Left renal pelvis (tissue), 4 donors: ENCODE data around the gene MFAP4. TPM values are rescaled to one million over a fixed set of nuclear protein-coding genes. Genes with fewer than 3 reads are reported as not detected.
"Not testable (repeated sequence)": the region's sequence is repeated elsewhere in the genome, so short reads cannot be mapped to it uniquely, and the experiment has no call there.

Experiments
- DNase-seq, 4 donors: peaks; one replicate each; pipeline ENCODE4 v3.0.0-alpha.2; 2013; ENCODE audit warnings: low read depth in 4 of 4, low spot score in 3 of 4
- polyA plus RNA-seq, 4 donors: library from polyadenylated mRNA; unstranded; fragments of 120-200 nt; gene quantifications; one replicate each; pipeline ENCODE4 v1.2.1, GENCODE V29; 2013; ENCODE audit not compliant: insufficient read length in 4 of 4

Gene MFAP4
- polyA plus RNA-seq, 4 donors, result 182 to 872 (median 269) TPM

DNA sequence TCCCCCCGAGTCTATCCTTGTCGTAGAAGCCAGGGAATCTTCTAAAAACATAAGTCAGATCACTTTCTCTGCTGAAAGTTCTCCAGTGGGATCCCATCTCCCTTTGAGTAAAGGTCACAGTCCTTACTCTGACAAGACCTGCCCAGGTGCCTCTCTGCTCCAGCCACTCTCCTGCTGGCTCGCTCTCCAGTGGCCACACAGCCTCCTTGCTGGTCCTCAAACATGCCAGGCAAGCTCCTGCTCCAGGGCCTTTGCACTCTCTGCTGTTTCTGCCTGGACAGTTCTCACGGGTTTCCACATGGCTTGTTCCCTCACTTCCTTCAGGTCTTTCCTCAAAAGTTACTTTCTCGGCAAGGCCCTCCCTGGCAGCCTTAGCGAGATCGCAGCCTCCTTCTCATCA, 27.8 kb downstream of the MFAP4 start:
- DNase-seq, result no peak

DNA sequence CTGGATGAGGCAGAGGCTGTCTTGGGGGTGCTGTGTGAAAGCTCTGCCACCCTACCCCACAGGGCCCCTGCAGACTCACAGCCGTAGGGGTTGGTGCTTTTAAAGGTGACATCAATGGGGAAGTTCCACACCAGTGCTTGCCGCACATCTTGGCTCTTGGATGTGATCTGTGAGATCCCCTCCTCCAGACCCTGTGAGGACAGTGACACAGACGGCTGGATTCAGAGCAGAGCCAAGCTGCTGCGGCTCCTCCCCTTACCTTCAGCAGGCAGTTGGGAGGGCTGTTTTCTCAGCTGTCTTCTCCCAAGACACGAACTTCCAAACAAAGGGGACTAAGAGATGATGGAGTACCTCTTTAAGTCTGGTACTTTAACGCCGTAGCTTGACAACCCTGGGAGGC, 29.2 kb downstream of the MFAP4 start:
- no peak for DNase-seq

DNA sequence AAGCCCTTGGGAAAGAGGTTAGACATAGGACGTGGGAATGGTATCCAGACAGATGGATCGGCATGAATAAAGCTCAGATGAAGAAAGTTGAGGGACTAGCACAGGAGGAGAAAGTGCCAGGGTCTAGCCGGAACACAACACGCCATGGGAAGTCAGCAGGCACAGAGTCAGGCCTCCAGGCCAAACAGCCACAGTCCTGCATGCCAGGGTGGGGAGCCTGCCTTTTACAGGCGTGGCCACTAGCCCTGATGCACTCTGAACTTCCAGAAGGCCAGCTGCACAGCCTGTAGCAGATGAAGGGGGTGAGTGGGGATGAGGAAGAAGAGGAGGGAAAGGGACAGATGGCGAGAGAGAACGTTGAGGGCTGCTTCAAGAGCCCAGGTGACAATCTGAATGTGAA, 29.6 kb downstream of the MFAP4 start:
- DNase-seq, result no peak

DNA sequence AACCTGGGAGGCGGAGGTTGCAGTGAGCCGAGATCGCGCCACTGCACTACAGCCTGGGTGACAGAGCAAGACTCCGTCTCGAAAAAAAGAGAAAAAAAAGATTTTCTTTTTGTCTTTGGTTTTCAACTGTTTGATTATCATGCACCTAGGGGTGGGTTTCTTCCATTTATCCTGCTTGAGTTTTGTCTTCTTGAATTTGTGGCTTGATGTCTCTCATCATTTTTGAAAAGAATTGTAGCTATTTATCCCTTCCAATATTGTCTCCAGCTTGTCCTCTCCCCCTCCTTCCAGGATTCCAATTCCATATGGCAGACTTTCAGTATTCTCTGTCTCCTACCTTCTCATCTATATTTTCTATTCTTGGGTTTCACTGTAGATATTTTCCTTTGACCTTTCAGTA, 32.2 kb downstream of the MFAP4 start:
- no peak for DNase-seq

DNA sequence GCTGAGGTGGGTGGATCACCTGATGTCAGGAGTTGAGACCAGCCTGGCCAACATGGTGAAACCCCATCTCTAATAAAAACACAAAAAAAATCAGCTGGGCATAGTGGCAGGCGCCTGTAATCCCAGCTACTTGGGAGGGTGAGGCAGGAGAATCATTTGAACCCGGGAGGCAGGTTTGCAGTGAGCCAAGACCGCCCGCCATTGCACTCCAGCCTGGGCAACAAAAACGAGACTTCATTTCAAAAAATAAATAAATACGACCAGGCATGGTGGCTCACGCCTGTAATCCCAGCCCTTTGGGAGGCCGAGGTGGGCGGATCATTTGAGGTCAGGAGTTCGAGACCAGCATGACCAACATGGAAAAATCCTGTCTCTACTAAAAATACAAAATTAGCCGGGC, 33.6 kb downstream of the MFAP4 start:
- not testable (repeated sequence) for DNase-seq

DNA sequence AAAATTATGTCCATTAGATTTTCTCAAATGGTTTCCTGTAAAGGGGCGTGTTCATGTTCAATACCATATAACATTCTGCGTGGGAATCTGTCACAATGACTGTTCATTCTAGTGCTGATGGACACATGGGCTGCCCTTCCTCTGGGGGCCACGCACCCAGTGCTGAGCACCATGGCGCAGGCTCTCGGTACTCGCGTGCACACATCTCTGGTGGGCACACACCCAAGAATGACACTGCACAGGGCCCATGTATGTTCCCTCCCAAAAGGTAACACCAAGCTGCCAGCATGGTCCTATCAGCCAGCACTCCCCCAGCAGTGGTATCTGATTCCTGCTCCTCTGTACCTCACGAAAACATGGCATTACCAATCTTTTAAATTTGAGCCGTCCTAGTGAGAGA, 38.2 kb downstream of the MFAP4 start:
- no peak for DNase-seq

- DNase-seq, result no peak
Observed at GRCh38 chr17:19348081-19348650, 38.8 kb downstream of the MFAP4 start.

- DNase-seq, result no peak
Observed at GRCh38 chr17:19347323-19348080, 39.5 kb downstream of the MFAP4 start.

DNA sequence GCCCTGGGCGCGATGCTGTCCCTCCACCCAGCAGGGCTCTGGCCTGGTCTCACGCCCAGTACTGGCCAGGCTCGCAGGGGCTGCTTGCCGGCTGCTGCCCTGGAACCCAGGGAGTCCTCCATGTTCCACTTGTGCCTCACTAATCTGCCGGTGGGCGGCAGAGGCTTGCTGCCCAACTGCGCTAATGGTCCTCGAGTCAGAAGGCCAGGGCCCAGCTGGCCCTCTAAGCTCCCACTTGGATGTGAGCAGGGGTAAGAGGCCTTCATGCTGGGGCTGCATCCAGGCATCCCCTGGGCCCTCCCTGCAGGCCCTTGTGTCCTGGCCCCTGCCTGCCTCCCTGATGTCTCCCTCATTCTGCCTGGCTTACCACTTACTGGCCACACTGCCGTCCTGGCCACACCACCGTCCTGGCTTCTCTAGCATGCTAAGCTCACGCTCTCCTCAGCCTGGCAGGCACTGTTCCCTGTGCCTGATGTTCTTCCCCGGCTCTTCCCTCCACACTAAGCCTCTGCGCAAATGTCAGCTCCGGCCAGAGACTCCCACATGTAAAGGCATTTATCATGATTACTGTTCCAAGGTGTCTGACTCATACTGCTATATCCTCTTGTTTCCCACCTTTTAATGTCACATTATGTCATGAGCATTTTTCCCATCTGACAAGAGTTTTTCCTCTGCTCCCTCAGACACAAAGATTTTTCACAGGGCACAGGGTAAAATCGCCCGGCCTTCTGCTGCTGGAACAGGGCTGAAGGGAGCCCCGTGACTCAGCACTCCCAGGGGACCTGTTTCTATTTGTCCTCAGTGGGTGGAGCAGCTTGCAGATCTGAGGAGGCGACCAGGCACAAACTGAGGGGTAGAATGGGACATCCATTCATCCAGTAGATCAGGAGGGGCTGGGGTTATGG, 40.4 kb downstream of the MFAP4 start:
- DNase-seq, result peak in 1 of 4 donors; percentile 35

GRCh38 chr17:19345486-19346350, 41.3 kb downstream of the MFAP4 start:
- no peak for DNase-seq

GRCh38 chr17:19345067-19345460, 41.9 kb downstream of the MFAP4 start:
- DNase-seq, result no peak

DNA sequence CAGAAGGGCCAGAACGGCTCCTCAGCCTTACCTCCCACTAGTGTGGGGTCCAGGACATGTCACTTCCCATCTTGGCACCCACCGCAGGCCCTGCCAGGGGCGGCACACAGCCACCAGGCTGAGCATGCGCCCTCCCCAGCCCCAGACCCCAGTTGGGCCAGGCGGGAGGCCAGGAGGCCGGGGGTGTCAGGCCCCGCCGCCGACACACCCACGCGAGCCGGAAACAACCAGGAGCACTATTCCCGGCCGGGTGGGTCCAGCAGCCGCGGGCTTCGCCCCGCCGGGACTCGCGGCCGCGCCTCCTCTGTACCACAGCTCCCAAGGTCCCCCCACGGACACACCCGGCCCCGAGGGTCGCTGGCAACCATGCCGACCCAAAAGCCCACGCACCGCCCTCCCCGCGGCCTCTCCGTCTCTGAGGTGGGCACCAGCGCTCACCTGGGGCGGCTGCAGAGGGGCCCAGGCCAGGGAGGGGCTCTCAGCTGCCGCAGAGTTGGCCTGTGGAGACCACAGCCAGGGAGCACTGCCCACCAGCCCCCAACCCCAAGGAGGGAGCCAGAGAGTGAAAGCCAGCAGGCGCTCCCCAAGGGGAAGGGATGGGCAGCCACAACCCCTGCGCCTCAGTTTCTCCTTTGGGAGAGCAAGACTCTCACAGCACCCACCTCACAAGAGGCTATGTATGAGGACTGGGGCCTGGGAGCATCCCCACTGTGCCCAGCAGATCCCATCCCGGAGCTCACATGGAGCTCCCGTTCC, 42.5 kb downstream of the MFAP4 start:
- no peak for DNase-seq

- DNase-seq, result no peak
Observed at GRCh38 chr17:19343671-19344151, 43.3 kb downstream of the MFAP4 start.

DNA sequence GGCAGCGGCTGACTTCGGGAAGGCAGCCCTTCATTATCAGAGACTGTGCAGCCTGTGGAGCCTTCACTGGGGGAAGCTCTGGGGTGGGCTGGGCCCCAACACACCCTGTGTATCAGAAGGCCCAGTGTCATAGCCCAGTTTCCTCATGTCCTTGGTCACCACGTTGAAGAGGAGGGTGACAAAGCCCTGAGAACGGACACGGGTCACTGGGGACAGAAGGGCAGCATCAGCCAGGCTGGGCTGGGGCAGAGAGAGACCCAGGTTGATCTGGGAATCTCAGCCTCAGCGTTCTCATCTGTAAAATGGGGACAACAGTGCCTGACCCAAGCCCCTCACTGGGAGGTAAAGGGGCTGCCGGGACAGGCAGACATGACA, 43.7 kb downstream of the MFAP4 start:
- no peak for DNase-seq

GRCh38 chr17:19342611-19343255, 44.3 kb downstream of the MFAP4 start:
- DNase-seq, result no peak

DNA sequence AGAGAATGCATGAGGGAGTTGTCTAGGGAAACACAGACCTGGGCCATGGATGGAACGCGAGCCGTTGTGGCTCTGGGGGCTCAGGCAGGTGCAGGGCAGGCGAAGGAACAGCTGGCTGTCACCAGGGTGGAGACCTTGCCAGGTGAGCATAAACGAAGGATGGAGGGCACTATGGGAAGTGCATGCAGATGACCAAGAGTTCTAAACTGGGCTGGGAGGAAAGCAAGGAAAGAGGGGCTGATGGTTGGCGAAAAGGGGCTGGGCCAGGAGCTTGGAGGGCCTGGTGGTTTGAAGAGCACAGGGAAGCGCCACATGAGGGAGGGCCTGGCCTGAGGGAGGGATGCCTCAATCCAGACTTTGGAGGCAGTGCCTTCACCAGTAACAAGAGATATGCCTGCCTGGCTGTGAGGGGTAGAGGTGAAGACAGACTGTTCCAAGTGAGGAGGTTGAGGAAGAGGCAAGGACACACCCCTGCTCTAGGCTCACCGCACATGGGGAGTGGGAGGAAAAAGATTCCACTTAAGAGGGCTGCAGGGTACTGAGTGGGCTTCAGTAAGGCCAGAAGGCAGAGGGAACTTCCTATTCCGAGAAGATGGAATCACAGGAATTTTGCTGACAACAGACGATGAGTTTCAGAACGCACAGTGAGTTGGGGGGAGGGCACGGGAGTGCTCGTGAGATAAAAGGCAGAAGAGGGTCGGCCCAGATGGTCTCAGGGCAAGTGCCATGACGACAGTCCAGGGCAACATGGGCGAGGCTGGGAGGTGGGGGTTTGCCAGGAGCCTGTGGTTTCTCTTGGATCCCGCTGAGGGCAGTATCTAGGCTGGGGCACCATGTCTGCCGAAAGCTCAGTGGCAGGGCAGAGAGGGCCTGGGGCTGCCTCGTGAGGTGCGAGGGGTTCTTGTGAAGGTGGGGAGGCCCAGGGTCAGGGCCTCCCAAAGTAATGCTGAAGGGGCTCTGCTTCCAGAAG, 45.1 kb downstream of the MFAP4 start:
- no peak for DNase-seq

DNA sequence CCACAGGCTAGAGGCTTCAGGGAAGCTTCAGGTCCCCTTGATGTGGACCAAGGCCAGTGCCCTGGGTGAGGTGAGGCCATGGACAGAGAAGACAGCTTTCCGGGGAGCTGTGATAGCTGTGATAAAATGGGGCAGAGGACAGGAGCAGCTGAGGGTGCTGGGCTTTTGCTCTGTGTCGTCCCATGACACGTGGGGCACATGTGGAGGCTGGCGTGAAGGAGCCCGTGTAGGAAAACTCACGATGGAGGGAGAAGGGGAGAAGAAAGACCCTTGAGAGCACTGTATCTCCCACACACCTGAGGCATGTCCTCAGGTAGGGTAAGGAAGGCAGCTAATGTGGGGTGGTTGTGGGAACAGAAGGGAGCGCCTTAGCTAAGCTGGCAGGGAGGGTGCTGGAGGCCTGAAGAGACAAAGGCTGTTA, 45.8 kb downstream of the MFAP4 start:
- no peak for DNase-seq

DNA sequence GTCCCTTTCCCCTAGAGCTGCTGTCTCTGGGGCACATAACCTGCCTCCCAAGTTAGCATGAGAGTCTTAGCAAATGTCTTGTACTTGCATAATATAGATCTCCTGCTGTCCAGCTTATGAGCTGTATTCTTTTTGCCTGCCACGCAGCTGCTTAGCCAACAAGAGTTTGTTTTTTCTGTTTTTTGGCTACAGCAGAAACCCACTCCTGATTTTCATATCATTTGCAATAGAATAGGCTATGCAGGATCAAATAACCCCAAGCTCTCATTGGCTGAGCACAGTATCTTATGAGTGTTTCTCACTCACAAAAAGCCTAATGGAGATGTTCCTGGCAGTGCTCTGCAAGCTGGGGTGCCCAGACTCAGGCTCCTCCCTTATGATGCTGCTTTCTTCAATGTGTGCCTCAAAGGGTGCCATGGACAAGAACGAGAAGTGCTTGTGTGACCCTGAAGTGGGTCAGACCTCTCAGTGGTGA, 47.6 kb downstream of the MFAP4 start:
- no peak for DNase-seq
